HG02798 (cell line): ENCODE results near the gene HHEX.

Experiments used
- ATAC-seq: cut with Tn5 transposase; IDR thresholded peaks from one replicate; pipeline ENCODE4 v1.9.1; 2021; ENCODE audit warnings: mild to moderate bottlenecking; ENCODE audit not compliant: unreplicated experiment, poor library complexity

The HHEX gene

GRCh38 chr10:92692697-92693533 lies 3.2 kb downstream of the HHEX start:
- ATAC-seq, result no peak

- no peak for ATAC-seq
These were observed 3.8 kb downstream of the HHEX start for GRCh38 chr10:92693534-92693893.

- ATAC-seq, result no peak
These were observed 6.2 kb downstream of the HHEX start for GRCh38 chr10:92695679-92696605.

GRCh38 chr10:92696606-92697383 lies 7.0 kb downstream of the HHEX start:
- no peak for ATAC-seq

- ATAC-seq, result no peak
These were observed 8.1 kb downstream of the HHEX start for GRCh38 chr10:92697663-92698511.

GRCh38 chr10:92699193-92699517 lies 9.4 kb downstream of the HHEX start:
- no peak for ATAC-seq

- no peak for ATAC-seq
These were observed 10.0 kb downstream of the HHEX start for GRCh38 chr10:92699518-92700381.

- no peak for ATAC-seq
These were observed 12.7 kb downstream of the HHEX start for GRCh38 chr10:92702301-92702916.

- no peak for ATAC-seq
These were observed 22.5 kb downstream of the HHEX start for GRCh38 chr10:92712016-92712889.

- no peak for ATAC-seq
These were observed 24.5 kb downstream of the HHEX start for GRCh38 chr10:92714152-92714845.

GRCh38 chr10:92714872-92715271 lies 25.1 kb downstream of the HHEX start:
- ATAC-seq, result no peak

GRCh38 chr10:92719991-92720830 lies 30.5 kb downstream of the HHEX start:
- no peak for ATAC-seq

GRCh38 chr10:92720831-92721165 lies 31.0 kb downstream of the HHEX start:
- ATAC-seq, result no peak

- no peak for ATAC-seq
These were observed 32.6 kb downstream of the HHEX start for GRCh38 chr10:92722349-92722748.

- ATAC-seq, result no peak
These were observed 37.4 kb downstream of the HHEX start for GRCh38 chr10:92727141-92727540.

- no peak for ATAC-seq
These were observed 37.8 kb downstream of the HHEX start for GRCh38 chr10:92727550-92727949.
